Measurements from ENCODE around the gene GRK6. TPM values are rescaled to one million over a fixed set of nuclear protein-coding genes. Genes with fewer than 3 reads are reported as not detected.

GRK6 gene
- total and polyA plus RNA-seq, 11 donors = 6.8 to 33.2 (median 17.3) TPM

DNA sequence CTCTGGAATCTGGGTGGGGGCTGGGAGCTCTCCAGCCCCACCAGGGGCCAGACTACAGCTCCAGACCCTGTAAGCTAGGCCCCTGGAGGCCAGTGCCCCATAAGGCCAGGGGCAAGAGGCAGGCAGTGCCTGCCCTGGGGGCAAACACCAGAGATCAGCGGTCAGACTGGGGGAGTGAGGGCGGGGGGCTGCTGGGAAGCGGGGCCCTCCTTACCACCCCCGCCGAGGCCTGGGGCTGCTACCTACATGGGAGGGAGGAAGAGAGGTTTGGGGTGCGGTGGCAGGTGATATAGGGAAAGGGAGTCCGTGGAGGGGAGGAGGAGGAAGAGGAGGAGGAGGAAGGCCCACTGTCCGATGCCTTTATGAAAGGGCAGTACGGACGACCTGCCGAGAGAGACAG lies 32.9 kb downstream of the GRK6 start:
- ATAC-seq (no peak), DNase-seq (peak in 1 of 5 donors; percentile 49)
- Histone ChIP-seq H3K36me3 (peaks cover 0 to 25% (median 11%) of the 10 kb centered on the region in 9 donors), H3K9me3 (no peaks in the 10 kb centered on the region), H3K4me1 (peaks cover 0 to 50% (median 27%) of the 10 kb centered on the region in 12 donors), H3K4me3 (no peak overlapping the region), H3K27me3 (no peaks in the 10 kb centered on the region), H3K27ac (no peak overlapping the region)
- intact Hi-C loops (cut with DNase I) = loop anchor here in 7 of 10 donors (5.0 to 10.0 kb wide), 3 partner anchors 38 to 145 kb away; partner anchors contain the start of genes MXD3 (in 5 of the 7) and PDLIM7 (in 3 of the 7)
- 89 to 95% (median 92%) methylated on average over 10 to 11 of the region's 11 CpGs for WGBS, 4 donors
- TF ChIP-seq POLR2A (IDR thresholded peaks at IDR 0.05) = no peak
- TF ChIP-seq, protein P1, sequence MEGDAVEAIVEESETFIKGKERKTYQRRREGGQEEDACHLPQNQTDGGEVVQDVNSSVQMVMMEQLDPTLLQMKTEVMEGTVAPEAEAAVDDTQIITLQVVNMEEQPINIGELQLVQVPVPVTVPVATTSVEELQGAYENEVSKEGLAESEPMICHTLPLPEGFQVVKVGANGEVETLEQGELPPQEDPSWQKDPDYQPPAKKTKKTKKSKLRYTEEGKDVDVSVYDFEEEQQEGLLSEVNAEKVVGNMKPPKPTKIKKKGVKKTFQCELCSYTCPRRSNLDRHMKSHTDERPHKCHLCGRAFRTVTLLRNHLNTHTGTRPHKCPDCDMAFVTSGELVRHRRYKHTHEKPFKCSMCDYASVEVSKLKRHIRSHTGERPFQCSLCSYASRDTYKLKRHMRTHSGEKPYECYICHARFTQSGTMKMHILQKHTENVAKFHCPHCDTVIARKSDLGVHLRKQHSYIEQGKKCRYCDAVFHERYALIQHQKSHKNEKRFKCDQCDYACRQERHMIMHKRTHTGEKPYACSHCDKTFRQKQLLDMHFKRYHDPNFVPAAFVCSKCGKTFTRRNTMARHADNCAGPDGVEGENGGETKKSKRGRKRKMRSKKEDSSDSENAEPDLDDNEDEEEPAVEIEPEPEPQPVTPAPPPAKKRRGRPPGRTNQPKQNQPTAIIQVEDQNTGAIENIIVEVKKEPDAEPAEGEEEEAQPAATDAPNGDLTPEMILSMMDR (IDR thresholded peaks at IDR 0.05) = no peak

DNA sequence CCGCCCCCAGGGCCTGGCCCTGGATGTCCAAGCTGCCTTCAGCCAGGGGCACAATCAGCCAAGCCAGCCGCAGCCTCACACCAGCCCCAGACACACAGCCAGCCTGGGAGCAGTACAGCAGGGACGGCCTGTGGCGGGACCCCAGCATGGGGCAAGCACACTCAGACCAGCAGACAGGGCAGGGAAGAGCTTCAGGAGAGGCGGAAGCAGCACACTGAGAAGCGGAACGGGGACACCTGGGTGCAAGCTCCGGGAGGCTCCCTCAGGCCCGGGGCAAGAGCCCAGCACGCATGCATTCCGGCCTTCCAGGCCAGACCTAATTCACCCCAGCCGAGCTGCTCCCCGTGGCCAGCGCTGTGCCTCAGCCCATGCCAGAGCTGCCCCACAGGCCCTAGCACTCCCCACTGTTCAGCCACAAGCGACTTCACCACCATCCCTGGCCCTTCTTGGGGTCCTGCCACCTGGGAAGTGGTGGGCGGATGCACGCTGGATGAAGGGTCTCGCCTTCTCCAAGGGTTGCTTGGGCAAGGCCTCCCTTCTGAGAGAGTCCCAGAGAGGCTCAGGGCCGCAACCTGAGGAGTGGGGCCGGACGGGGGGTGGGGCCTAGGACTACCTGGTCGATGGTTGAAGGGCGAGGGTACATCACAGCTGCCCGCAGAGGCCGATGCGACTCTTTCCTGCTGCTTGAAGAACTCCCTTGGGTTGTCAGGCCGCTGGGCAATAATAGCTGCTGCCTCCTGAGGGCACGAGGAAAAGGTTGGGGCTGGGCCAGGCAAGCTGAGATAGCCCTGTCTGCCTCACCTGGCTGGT lies 33.5 kb downstream of the GRK6 start:
- intact Hi-C loops (cut with DNase I) = loop anchor here in 7 of 10 donors (5.0 to 10.0 kb wide), 3 partner anchors 37 to 145 kb away; partner anchors contain the start of genes MXD3 (in 5 of the 7) and PDLIM7 (in 3 of the 7)
- 92 to 95% (median 94%) methylated on average over 15 to 28 of the region's 28 CpGs for WGBS, 4 donors

DNA sequence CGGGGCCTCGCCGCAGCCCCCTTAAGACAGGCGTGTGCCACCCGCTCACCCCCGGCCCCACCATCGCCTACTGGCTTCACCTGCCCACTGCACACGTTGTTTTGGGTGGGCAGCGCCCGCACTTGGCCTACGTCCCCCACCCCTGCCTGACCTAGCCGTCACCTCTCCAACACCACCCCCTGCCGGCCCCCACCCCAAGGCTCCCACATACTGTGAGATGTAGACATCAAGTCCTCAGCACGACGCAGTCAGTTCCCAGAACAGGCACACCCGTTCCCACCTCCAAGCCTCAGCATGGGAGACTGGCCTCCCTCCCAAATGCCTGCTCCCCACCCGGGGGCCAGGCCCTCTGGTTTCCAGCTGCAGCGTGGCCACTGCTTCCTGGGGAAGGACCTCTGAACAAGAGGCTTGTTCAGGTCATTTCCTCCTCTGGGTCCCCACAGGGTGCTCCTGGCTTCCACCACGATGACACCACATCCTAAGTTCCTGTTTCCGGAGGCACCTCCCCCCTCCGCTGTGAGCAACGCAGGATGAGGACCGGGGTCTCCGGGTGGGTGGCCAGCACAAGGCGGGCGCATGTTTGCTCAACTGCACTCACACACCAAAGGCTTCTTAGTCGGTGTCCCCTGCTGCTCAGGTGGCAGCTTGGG lies 35.7 kb downstream of the GRK6 start:
- intact Hi-C loops (cut with DNase I) = no loop called here
- ATAC-seq (peak; percentile 41 to 85 (median 62)), DNase-seq (peak; percentile 61 to 79 (median 73))
- TF ChIP-seq, protein P1 (IDR thresholded peaks at IDR 0.05) = no peak
- TF ChIP-seq POLR2A (IDR thresholded peaks at IDR 0.05) = no peak
- Histone ChIP-seq H3K36me3 (peaks cover 0 to 46% (median 23%) of the 10 kb centered on the region in 9 donors), H3K4me1 (peaks cover 0 to 26% (median 10%) of the 10 kb centered on the region in 12 donors), H3K9me3 (peaks cover 0 to 5% (median 0%) of the 10 kb centered on the region in 12 donors), H3K4me3 (peak overlapping the region in 6 of 12 donors; percentile 12 to 33 (median 20)), H3K27me3 (no peaks in the 10 kb centered on the region), H3K27ac (peak overlapping the region; percentile 43 to 88 (median 74))
- WGBS, 4 donors = 65 to 73% (median 67%) methylated on average over 18 to 27 of the region's 27 CpGs

More for the DNA sequence above, 33.5 kb downstream of the GRK6 start:
- peaks cover 0 to 47% (median 24%) of the 10 kb centered on the region in 12 donors for H3K4me1 ChIP-seq
- H3K9me3 ChIP-seq = peaks cover 0 to 2% (median 0%) of the 10 kb centered on the region in 12 donors
- ATAC-seq (no peak), DNase-seq (peak in 1 of 5 donors; percentile 33)
- TF ChIP-seq, protein P1 (IDR thresholded peaks at IDR 0.05) = no peak
- no peak for TF ChIP-seq POLR2A (IDR thresholded peaks at IDR 0.05)
- H3K36me3 ChIP-seq = peaks cover 0 to 27% (median 11%) of the 10 kb centered on the region in 9 donors
- H3K27me3 ChIP-seq = no peaks in the 10 kb centered on the region
- no peak overlapping the region for H3K27ac ChIP-seq
- H3K4me3 ChIP-seq = no peak overlapping the region

- TF ChIP-seq, protein P1 (IDR thresholded peaks at IDR 0.05) = no peak
- no peak for TF ChIP-seq POLR2A (IDR thresholded peaks at IDR 0.05)
- intact Hi-C loops (cut with DNase I) = no loop called here
- 92 to 99% (median 97%) methylated on average over 11 of the region's 11 CpGs for WGBS, 4 donors
- DNase-seq = no peak
- ATAC-seq = no peak
- Histone ChIP-seq H3K36me3 (peaks cover 0 to 37% (median 25%) of the 10 kb centered on the region in 9 donors), H3K9me3 (peaks cover 0 to 5% (median 0%) of the 10 kb centered on the region in 12 donors), H3K27me3 (no peaks in the 10 kb centered on the region), H3K4me1 (peaks cover 0 to 34% (median 24%) of the 10 kb centered on the region in 12 donors), H3K4me3 (no peak overlapping the region), H3K27ac (no peak overlapping the region)
Observed at GRCh38 chr5:177465044-177465443, 38.6 kb downstream of the GRK6 start.

Data from heart left ventricle (tissue), 16 donors.